NCI-H2196 (cell line): ENCODE results near the gene GINS2.

Source experiments
- DNase-seq: peaks from one replicate; lab custom pipeline; 2025; ENCODE audit not compliant: unreplicated experiment; lab: John Stamatoyannopoulos, UW

The GINS2 gene

DNA sequence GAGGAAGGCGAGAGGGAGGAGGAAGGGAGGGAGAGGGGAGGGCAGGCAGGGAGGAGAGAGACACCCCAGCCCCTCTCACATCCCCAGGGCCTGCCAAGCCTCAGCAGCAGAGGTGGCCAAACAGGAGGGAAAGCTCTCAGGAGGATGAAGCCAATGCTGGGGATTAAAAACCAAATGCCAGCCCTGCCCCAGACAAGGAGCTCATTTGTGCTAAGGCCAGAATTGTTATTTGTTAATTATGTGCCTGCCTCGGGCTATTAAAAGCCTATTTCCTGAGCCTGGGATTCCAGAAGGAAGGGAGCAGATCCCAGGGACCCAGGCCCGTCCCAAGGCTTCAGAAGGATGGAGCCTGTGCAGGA is 27.9 kb upstream of the GINS2 start:
- no peak for DNase-seq

DNA sequence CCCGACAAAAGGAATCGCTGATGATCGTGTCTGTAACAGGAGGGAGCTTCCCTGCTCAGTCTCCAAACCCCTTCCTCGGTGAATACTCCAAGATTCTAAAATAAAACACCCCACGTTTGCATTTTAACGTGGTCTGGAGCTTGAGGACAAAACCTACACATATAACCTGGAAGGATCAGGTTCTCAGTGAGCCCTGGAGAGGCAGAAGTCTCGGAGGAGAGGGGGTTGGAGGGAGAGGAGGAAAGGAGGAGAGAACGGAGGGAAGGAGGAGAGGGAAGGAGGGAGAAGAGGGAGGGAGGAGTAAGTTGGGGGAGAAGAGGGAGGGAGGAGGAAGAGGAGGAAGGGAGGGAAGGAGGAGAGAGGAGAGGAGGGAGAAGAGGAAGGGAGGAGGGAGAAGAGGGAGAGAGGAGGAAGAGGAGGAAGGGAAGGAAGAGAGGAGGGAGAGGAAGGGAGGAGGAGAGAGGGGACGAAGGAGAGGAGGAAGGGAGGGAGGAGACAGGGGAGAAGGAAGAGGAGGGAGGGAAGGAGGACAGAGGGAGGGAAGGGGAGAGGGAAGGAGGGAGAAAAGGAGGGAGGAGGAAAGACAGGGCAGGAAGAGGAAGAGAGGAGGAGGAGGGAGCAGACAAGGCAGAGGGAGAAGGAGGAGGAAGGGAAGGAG is 27.4 kb upstream of the GINS2 start:
- no peak for DNase-seq

- peak; percentile 17 for DNase-seq
Measured at GRCh38 chr16:85715169-85716021, 26.6 kb upstream of the GINS2 start.

- DNase-seq, result peak; percentile 16
Measured at GRCh38 chr16:85712801-85713200, 24.0 kb upstream of the GINS2 start.

- no peak for DNase-seq
Measured at GRCh38 chr16:85711982-85712587, 23.3 kb upstream of the GINS2 start.

- DNase-seq, result no peak
Measured at GRCh38 chr16:85710732-85711131, 22.0 kb upstream of the GINS2 start.

GRCh38 chr16:85709766-85710585 is 21.2 kb upstream of the GINS2 start:
- DNase-seq, result no peak

DNA sequence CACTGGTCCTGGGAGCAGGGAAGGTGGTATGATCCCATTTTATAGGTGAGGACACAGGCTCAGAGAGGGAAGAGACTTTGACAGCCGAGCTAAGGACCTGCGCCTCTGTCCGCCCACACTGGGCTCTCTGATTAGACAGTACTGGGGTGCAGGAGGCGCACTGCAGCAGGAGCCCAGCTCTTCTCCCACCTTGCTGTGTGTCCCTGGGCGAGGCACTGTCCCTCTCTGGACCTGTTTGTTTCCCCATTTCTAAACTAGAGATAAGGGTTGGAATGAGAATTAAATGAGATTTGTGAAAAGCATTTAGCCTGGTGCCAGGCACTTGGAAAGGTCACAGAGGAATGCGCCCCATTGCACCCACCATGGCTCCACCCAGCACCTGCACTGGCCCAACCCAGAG is 19.6 kb upstream of the GINS2 start:
- no peak for DNase-seq

DNA sequence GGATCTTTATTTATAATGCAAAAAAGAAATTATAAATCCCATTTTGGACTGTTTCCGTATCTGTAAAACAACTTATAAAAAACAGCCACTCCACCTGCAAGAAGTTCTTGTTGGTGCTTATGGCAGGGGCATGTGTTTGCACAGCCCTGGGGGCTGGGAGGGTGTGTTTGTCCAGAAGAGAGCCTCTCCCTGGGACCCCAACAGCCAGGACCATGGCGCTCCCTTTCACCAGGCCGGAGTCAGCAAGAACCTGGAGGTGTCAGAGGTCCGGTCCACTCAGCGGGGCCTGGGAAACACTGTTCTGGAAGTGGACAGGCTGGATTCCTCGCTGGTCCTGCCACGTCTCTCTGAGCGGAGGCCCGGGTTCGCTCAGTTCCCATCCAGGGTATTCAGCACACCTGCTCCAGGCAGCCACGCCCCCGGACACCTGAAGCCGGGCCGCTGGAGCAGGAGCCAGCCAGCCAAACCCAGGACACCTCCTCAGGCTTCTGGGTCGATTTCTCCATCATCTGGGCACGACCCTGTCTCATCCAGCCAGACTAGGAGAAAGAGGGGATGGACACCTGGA is 18.9 kb upstream of the GINS2 start:
- DNase-seq, result no peak

DNA sequence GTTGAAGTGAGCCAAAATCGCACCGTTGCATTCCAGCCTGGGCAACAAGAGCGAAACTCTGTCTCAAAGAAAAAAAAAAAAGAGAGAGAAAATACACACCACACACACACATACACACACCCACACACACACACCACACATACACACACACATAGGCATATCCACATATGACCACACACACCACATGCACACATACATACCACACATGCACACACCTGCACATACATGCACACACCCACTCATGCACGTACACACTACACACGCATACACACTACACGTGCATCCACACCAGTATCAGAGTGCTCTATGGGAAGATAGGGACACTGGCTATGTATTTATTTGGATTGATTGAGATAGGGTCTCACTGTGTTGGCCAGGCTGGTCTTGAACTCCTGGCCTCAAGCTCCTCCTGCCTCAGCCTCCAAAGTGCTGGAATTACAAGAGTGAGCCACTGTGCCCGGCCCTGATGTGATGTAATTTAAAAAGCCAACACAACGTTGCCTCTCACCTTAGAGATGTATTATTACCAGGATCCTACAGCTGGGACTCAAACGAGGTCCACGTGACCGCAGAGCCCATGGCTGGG is 17.8 kb upstream of the GINS2 start:
- no peak for DNase-seq

GRCh38 chr16:85704900-85705846 is 16.4 kb upstream of the GINS2 start:
- DNase-seq, result no peak

- DNase-seq, result no peak
Measured at GRCh38 chr16:85704011-85704410, 15.3 kb upstream of the GINS2 start.

GRCh38 chr16:85699628-85700027 is 10.9 kb upstream of the GINS2 start:
- no peak for DNase-seq

DNA sequence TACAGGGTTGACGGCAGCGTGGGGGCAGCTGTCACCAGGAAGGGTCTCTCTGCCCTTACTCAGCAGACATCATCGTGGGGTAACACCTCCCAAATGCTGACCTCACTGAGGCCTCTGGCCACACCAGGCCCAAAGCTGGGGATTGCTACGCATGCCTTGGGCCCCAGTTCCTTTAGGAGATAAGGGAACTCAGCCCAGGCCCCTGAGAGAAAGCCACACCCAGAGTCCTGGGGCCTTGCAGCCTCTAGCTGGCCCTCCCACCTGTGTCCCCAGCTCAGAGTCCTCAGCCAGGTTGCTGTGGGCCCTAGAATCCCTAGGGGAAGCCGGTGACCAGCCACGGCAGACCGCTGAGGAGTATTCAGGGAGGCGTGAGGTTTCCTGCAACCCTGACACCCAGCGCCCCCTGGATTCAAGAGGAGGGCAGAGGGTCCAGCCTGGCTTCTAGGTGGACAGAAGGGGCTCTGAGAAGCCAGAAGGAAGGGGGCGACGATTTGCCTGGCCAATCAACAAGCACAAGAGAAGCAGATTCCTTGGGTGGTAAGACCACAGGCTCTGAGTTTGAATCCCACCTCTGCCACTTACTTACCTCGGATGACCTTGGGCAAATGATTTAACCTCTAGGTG is 10.3 kb upstream of the GINS2 start:
- DNase-seq, result no peak

DNA sequence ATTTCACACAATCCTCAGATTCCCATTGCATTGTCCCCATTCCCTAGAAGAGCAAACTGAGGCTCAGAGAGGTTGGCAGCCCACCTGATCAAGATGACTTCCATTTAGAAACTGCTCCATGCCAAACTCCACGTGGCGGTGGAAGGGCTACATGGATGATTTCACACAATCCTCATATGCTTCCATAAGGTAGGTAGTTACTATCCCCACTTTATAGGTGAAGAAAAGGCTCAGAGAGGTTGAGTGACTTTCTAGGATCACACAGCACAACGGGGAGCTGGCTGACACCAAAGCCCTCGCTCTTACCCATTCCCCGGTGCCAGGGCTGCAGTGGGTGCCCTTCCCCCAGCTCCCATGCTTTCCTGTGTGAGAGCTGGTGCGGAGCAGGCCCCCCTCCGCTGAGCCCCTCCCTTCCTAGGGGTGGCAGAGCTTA is 9.7 kb upstream of the GINS2 start:
- no peak for DNase-seq

DNA sequence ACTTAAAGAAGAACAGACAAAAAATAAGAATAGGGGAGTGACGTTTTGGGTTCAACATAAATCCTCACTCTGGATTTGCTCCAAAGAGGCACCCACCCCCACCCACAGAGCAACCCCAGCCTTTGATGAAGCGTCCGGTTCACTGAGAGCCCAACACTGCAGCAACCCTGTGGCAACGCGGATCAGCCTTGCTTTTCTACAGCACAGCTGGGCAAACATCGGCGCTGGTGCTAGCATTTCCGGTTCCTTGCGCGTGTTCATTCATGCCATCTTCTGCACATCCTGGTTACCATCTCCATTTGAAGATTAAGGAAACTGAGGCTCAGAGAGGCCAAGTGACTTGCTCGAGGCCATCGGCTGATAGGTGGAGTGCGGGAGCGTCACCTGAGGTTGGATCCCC is 8.7 kb upstream of the GINS2 start:
- DNase-seq, result no peak

- no peak for DNase-seq
Measured at GRCh38 chr16:85696781-85697180, 8.0 kb upstream of the GINS2 start.

- no peak for DNase-seq
Measured at GRCh38 chr16:85695196-85696128, 6.7 kb upstream of the GINS2 start.
